Left lung (tissue), 10 donors: Measurements from ENCODE around the gene BCOR. TPM values are rescaled to one million over a fixed set of nuclear protein-coding genes. Genes with fewer than 3 reads are reported as not detected.

Source experiments
- ATAC-seq: fragments of 200-7000 bp; cut with Tn5 transposase; one replicate; pipeline ENCODE4 v1.9.1; 2020; ENCODE audit warnings: moderate library complexity
- DNase-seq, 4 donors: peaks; one replicate each; pipeline ENCODE4 v3.0.0-alpha.2; 2013 to 2020
- H3K27ac ChIP-seq, 2 donors: fragments of 200-600 bp; sonication (generic) in 1 of 2; one replicate each; pipeline versions ENCODE4 v1.5.0 to v1.8.0; 2020 to 2021
- H3K27me3 ChIP-seq, 2 donors: fragments of 200-600 bp; sonication (generic) in 1 of 2; one replicate each; pipeline versions ENCODE4 v1.5.0 to v1.8.0; 2020 to 2021
- H3K36me3 ChIP-seq, 2 donors: fragments of 200-600 bp; sonication (generic) in 1 of 2; one replicate each; pipeline versions ENCODE4 v1.5.0 to v1.8.0; 2020 to 2021
- H3K4me1 ChIP-seq, 2 donors: fragments of 200-600 bp; one replicate each; pipeline ENCODE4 v1.8.0; 2021
- H3K4me3 ChIP-seq, 2 donors: fragments of 200-600 bp; sonication (generic) in 1 of 2; one replicate each; pipeline versions ENCODE4 v1.5.0 to v1.8.0; 2020 to 2021; ENCODE audit warnings: mild to moderate bottlenecking in 1 of 2
- H3K9me3 ChIP-seq, 2 donors: fragments of 200-600 bp; sonication (generic) in 1 of 2; one replicate each; pipeline versions ENCODE4 v1.5.0 to v1.8.0; 2020 to 2021
- CTCF ChIP-seq, 2 donors: fragments of 200-600 bp; sonication (generic) in 1 of 2; IDR thresholded peaks; one replicate each; pipeline versions ENCODE4 v1.5.0 to v1.8.0; 2021; ENCODE audit warnings: antibody characterized with exemption in 2 of 2
- intact Hi-C, 2 donors: fragments of 100-400 bp; cut with DNase I; formaldehyde crosslinking; loops; one replicate each; pipeline versions ENCODE4 v1.11.2 to v1.14.2; 2022
- polyA plus RNA-seq, 6 donors: library from polyadenylated mRNA; unstranded; fragments of 120-200 nt; gene quantifications; one replicate each; pipeline ENCODE4 v1.2.1, GENCODE V29; 2013; ENCODE audit not compliant: insufficient read length in 6 of 6
- total RNA-seq, 2 donors: library from RNA; stranded (reverse); fragmentation: NEBNext Ultra II Directional; extraction: Animal tissue kit (Norgen Biotek cat#: 25700); gene quantifications; one replicate each; pipeline ENCODE4 v1.2.1, GENCODE V29; 2021
- donor health status: DM: no; HTN: yes; CAD: no.
- donor health status: DM: no; HTN: no; CAD: no.

The BCOR gene
- total and polyA plus RNA-seq, 8 donors, result 19.0 to 65.1 (median 60.9) TPM

- H3K27me3 ChIP-seq, result peaks cover 0 to 5% of the 10 kb centered on the region in 2 donors
- TF ChIP-seq CTCF (IDR thresholded peaks at IDR 0.05), result no peak
- no peaks in the 10 kb centered on the region for H3K9me3 ChIP-seq
- H3K27ac ChIP-seq, result no peak overlapping the region
- H3K4me3 ChIP-seq, result no peak overlapping the region
- DNase-seq (no peak), ATAC-seq (no peak)
- H3K4me1 ChIP-seq, result no peaks in the 10 kb centered on the region
- intact Hi-C loops, result no loop called here
- H3K36me3 ChIP-seq, result no peaks in the 10 kb centered on the region
These were observed 19.2 kb upstream of the BCOR start for GRCh38 chrX:40116925-40117324.

GRCh38 chrX:40112996-40113395, 15.2 kb upstream of the BCOR start:
- Histone ChIP-seq H3K27ac (no peak overlapping the region), H3K27me3 (peaks cover 0 to 35% of the 10 kb centered on the region in 2 donors), H3K4me1 (peaks cover 5 to 15% of the 10 kb centered on the region in 2 donors), H3K9me3 (no peaks in the 10 kb centered on the region), H3K36me3 (no peaks in the 10 kb centered on the region), H3K4me3 (no peak overlapping the region)
- intact Hi-C loops, result no loop called here
- no peak for ATAC-seq
- no peak for DNase-seq
- no peak for TF ChIP-seq CTCF (IDR thresholded peaks at IDR 0.05)

- no peak overlapping the region for H3K4me3 ChIP-seq
- peaks cover 0 to 46% of the 10 kb centered on the region in 2 donors for H3K27me3 ChIP-seq
- ATAC-seq, result no peak
- H3K9me3 ChIP-seq, result no peaks in the 10 kb centered on the region
- intact Hi-C loops, result no loop called here
- H3K27ac ChIP-seq, result no peak overlapping the region
- H3K36me3 ChIP-seq, result no peaks in the 10 kb centered on the region
- DNase-seq, result no peak
- TF ChIP-seq CTCF (IDR thresholded peaks at IDR 0.05), result no peak
- H3K4me1 ChIP-seq, result peaks cover 8 to 26% of the 10 kb centered on the region in 2 donors
These were observed 14.1 kb upstream of the BCOR start for GRCh38 chrX:40111868-40112267.

GRCh38 chrX:40109288-40110008, 11.7 kb upstream of the BCOR start:
- TF ChIP-seq CTCF (IDR thresholded peaks at IDR 0.05), result no peak
- Histone ChIP-seq H3K27ac (peak overlapping the region; percentile 77 to 83), H3K4me1 (peaks cover 8 to 33% of the 10 kb centered on the region in 2 donors), H3K36me3 (no peaks in the 10 kb centered on the region), H3K9me3 (no peaks in the 10 kb centered on the region), H3K4me3 (peak overlapping the region; percentile 23 to 46), H3K27me3 (peaks cover 0 to 64% of the 10 kb centered on the region in 2 donors)
- DNase-seq (peak in 2 of 4 donors; percentile 72 to 75), ATAC-seq (peak; percentile 1)
- intact Hi-C loops, result no loop called here

- DNase-seq, result peak in 3 of 4 donors; percentile 77 to 91 (median 79)
- ATAC-seq, result peak; percentile 65
- Histone ChIP-seq H3K4me3 (peak overlapping the region; percentile 23 to 46), H3K36me3 (no peaks in the 10 kb centered on the region), H3K4me1 (peaks cover 8 to 38% of the 10 kb centered on the region in 2 donors), H3K27me3 (peaks cover 0 to 61% of the 10 kb centered on the region in 2 donors), H3K27ac (peak overlapping the region; percentile 77 to 83), H3K9me3 (no peaks in the 10 kb centered on the region)
- intact Hi-C loops, result no loop called here
- TF ChIP-seq CTCF (IDR thresholded peaks at IDR 0.05), result no peak
These were observed 11.2 kb upstream of the BCOR start for GRCh38 chrX:40108959-40109287.
